ENCODE measurements around the gene TM9SF1. TPM values are rescaled to one million over a fixed set of nuclear protein-coding genes. Genes with fewer than 3 reads are reported as not detected.

Gene TM9SF1, protein sequence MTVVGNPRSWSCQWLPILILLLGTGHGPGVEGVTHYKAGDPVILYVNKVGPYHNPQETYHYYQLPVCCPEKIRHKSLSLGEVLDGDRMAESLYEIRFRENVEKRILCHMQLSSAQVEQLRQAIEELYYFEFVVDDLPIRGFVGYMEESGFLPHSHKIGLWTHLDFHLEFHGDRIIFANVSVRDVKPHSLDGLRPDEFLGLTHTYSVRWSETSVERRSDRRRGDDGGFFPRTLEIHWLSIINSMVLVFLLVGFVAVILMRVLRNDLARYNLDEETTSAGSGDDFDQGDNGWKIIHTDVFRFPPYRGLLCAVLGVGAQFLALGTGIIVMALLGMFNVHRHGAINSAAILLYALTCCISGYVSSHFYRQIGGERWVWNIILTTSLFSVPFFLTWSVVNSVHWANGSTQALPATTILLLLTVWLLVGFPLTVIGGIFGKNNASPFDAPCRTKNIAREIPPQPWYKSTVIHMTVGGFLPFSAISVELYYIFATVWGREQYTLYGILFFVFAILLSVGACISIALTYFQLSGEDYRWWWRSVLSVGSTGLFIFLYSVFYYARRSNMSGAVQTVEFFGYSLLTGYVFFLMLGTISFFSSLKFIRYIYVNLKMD
- total RNA-seq (2012; rRNA removed) (51.9 and 65.6 TPM in 2 replicates), polyA plus RNA-seq (2012; rRNA removed) (40.4 and 40.9 TPM in 2 replicates), Bru-seq, nascent RNA (percentile 63 among the genes with signal in this experiment), BruChase-seq, experiment 1, labeled RNA remaining after a 6-hour chase (percentile 91 among the genes with signal in this experiment), BruChase-seq, experiment 2, labeled RNA remaining after a 2-hour chase (percentile 80 among the genes with signal in this experiment)
- 36.4 and 37.5 TPM in 2 replicates for polyA plus RNA-seq (2012; cell fraction: cytosol; rRNA removed)
- 22.1 and 26.5 TPM in 2 replicates for polyA plus RNA-seq (2012; cell fraction: nucleus; rRNA removed; ENCODE audit: low replicate concordance)
- long read RNA-seq, transcript TM9SF1-201 (6 exons, 2,452 nt), result major isoform, 87 of 145 reads
- long read RNA-seq, partial matches to known transcripts, result 41 of 145 reads
- long read RNA-seq, other reads (novel, unspliced or antisense), result 13 of 145 reads

DNA sequence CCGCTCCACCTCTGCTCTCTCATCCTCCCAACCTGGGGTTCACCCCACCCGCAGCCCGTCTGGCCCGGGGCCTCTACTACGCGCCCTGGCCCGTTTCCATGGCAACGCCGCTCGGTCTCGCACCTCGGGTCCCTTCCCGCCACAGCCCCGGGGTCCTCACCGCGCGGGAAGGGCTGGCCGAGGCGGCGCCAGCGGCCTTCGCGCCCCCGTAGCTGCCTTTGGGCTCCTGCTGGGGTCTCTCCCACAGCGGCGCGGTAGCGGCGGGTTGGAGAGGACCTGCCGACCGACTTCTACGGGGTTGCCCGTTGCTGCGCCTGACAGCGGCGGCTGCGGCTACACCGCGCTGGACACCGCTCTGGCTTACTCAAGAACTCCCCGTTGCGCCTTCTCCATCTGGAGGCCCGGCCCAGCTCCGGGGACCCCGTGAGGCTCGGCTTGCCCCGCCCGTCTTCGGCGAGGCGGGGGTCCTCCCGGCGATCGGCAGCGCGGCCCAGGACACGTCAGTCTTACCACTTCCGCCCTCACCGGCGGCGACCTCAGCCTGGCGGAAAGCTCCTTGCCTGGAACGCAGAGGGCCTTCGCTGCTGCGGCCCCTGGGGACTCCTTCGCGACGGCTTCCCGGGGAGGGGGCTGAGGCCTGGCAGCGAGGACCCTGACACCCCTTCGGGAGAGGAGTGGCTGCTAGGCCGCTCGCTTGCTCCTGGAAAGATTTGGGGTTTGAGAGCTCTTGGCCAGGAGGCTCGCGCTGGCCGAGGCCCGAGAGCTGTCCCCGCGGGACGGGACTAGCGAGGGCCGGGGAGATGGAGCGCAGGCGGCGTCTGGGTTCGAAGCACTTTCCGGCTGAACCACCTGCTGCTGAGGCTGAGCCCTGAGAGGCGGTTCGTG lies at the start of gene TM9SF1:
Gene TM9SF1, minus strand, starts transcription at position 256 of the 885 bp plus-strand sequence. CDS start 422 bp downstream, outside the sequence.
- Histone ChIP-seq H3K9me1 (ENCODE audit: insufficient read depth, low read length) (peaks cover 11% of the 10 kb centered on the region; the same call in 1 of the 2 replicates), H3K36me3 (ENCODE audit: control insufficient read depth, insufficient read depth, low read length) (peaks cover 18% of the 10 kb centered on the region), H2AFZ (replicated peaks; ENCODE audit: low read length, poor library complexity) (peak within 1 kb of the TSS; percentile 95), H4K20me1 (ENCODE audit: insufficient read depth, low read length) (no peaks in the 10 kb centered on the region), H3K4me3 (ENCODE audit: insufficient read depth, low read depth, low read length) (peak within 1 kb of the TSS; percentile 89), H2BK20ac (ENCODE audit: low read depth, low read length) (0 out of 2 replicates have a peak within 1 kb of the TSS, but pooled peaks have one; percentile 5), H4K91ac (ENCODE audit: insufficient read depth, low read depth, low read length) (peak within 1 kb of the TSS; percentile 95), H3K4ac (ENCODE audit: low read depth, low read length) (peak within 1 kb of the TSS; percentile 97), H3K23ac (ENCODE audit: low read depth, low read length) (peak within 1 kb of the TSS; percentile 93), H3K4me2 (ENCODE audit: low read depth, low read length) (peak within 1 kb of the TSS; percentile 99), H2AK9ac (replicated peaks; ENCODE audit: low read depth, low read length, poor library complexity) (peak within 1 kb of the TSS; percentile 96), H4K8ac (ENCODE audit: low read depth in 2 of 2, low read length in 2 of 2) (peak within 1 kb of the TSS; percentile 93 to 94), H2BK120ac (ENCODE audit: low read depth, low read length) (peak within 1 kb of the TSS; percentile 76), H3K9ac (ENCODE audit: low read depth, low read length) (peak within 1 kb of the TSS; percentile 93), H3K56ac (ENCODE audit: extremely low read depth, insufficient read depth, low read length) (peak within 1 kb of the TSS; percentile 85), H3K18ac (ENCODE audit: low read depth, low read length) (peak within 1 kb of the TSS; percentile 81), H3K79me1 (ENCODE audit: low read depth in 1 of 2, low read length in 2 of 2) (peaks cover 38 to 68% of the 10 kb centered on the region in 2 experiments), H2BK15ac (ENCODE audit: low read depth, low read length) (peak within 1 kb of the TSS; percentile 79; the same call in 1 of the 3 replicates), H4K5ac (ENCODE audit: low read depth, low read length) (peak within 1 kb of the TSS; percentile 89), H3K9me3 (ENCODE audit: control insufficient read depth, insufficient read depth, low read length) (no peaks in the 10 kb centered on the region), H2AK5ac (ENCODE audit: low read depth, low read length) (peak within 1 kb of the TSS; percentile 89), H3K27me3 (ENCODE audit: control insufficient read depth, insufficient read depth, low read length) (no peaks in the 10 kb centered on the region), H3K4me1 (ENCODE audit: control insufficient read depth, insufficient read depth, low read length) (peaks cover 8% of the 10 kb centered on the region), H3K14ac (replicated peaks; ENCODE audit: low read depth, low read length) (peak within 1 kb of the TSS; percentile 95), H2BK5ac (ENCODE audit: low read depth, low read length, poor library complexity, severe bottlenecking) (peak within 1 kb of the TSS; percentile 96), H3K27ac (ENCODE audit: insufficient read depth, low read length) (peak within 1 kb of the TSS; percentile 99)
- ChIA-PET POLR2A (ENCODE audit: unreplicated experiment) (interaction anchor here (1.0 to 1.1 kb wide), 2 partner anchors 9 to 47 kb away, joined by 3 read pairs; partner anchors contain the start of gene TINF2), CTCF (interaction anchor here (1.1 kb wide), 1 partner anchor 113 kb away, joined by 3 read pairs; the partner anchor contains the start of gene CIDEB)
- intact Hi-C loops (cut with micrococcal nuclease) (loop anchor here (1.0 to 2.0 kb wide), 2 partner anchors 47 to 101 kb away; partner anchors contain the start of gene TINF2), dilution Hi-C loops (cut with HindIII; ENCODE audit: low sequenced_read_pairs, unreplicated experiment) (no loop called here), in situ Hi-C loops (cut with MboI; ENCODE audit: low sequenced_read_pairs) (no loop called here)
- DNase-seq, result peak; percentile 87
- BruUV-seq (replicated peaks), result no TSS peak
- peak; percentile 93 for ATAC-seq (ENCODE audit: low read depth)
- 2% methylated on average over 42 of the region's 89 CpGs; no CpG with 5 or more reads in 1 of the 2 experiments for WGBS, 2 experiments (ENCODE audit: extremely low coverage in 2 of 2, insufficient read length in 1 of 2)
- TF ChIP-seq POLR2A (IDR thresholded peaks at IDR 0.05; ENCODE audit: low read depth, low read length) (peak; percentile 72), MAZ (IDR thresholded peaks at IDR 0.05; ENCODE audit: borderline replicate concordance, low read depth, low read length) (no peak; the same call in none of the 2 replicates), MAFK (IDR thresholded peaks at IDR 0.05; ENCODE audit: low read depth, low read length) (no peak), MXI1 (IDR thresholded peaks at IDR 0.05; ENCODE audit: borderline replicate concordance, low read depth, low read length) (peak; percentile 43; the same call in 1 of the 2 replicates), RFX5 (IDR thresholded peaks at IDR 0.05; ENCODE audit: low read depth, low read length) (no peak), RCOR1 (IDR thresholded peaks at IDR 0.05; ENCODE audit: insufficient replicate concordance, low read length) (peak; percentile 40)
- TF ChIP-seq, protein P1, sequence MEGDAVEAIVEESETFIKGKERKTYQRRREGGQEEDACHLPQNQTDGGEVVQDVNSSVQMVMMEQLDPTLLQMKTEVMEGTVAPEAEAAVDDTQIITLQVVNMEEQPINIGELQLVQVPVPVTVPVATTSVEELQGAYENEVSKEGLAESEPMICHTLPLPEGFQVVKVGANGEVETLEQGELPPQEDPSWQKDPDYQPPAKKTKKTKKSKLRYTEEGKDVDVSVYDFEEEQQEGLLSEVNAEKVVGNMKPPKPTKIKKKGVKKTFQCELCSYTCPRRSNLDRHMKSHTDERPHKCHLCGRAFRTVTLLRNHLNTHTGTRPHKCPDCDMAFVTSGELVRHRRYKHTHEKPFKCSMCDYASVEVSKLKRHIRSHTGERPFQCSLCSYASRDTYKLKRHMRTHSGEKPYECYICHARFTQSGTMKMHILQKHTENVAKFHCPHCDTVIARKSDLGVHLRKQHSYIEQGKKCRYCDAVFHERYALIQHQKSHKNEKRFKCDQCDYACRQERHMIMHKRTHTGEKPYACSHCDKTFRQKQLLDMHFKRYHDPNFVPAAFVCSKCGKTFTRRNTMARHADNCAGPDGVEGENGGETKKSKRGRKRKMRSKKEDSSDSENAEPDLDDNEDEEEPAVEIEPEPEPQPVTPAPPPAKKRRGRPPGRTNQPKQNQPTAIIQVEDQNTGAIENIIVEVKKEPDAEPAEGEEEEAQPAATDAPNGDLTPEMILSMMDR (conservative IDR thresholded peaks at IDR 0.05; ENCODE audit: low read depth, low read length), result no peak
- TF ChIP-seq, protein P2, sequence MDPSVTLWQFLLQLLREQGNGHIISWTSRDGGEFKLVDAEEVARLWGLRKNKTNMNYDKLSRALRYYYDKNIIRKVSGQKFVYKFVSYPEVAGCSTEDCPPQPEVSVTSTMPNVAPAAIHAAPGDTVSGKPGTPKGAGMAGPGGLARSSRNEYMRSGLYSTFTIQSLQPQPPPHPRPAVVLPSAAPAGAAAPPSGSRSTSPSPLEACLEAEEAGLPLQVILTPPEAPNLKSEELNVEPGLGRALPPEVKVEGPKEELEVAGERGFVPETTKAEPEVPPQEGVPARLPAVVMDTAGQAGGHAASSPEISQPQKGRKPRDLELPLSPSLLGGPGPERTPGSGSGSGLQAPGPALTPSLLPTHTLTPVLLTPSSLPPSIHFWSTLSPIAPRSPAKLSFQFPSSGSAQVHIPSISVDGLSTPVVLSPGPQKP (IDR thresholded peaks at IDR 0.05; ENCODE audit: borderline replicate concordance, low read depth, low read length), result no peak
